Activated naive CD8-positive, alpha-beta T cell treated with anti-CD3 and anti-CD28 coated beads for 36 hours (primary cell): ENCODE results near the gene TXNRD2. TPM values are rescaled to one million over a fixed set of nuclear protein-coding genes. Genes with fewer than 3 reads are reported as not detected.
"Not testable (repeated sequence)": the region's sequence is repeated elsewhere in the genome, so short reads cannot be mapped to it uniquely, and the experiment has no call there.

ENCODE experiments used
- DNase-seq: peaks from one replicate; pipeline ENCODE4 v3.0.0; 2021
- H3K27ac Mint-ChIP-seq: one replicate; pipeline ENCODE4 v1.8.0; 2022; ENCODE audit warnings: mild to moderate bottlenecking, moderate library complexity, mixed read lengths
- H3K27me3 Mint-ChIP-seq: one replicate; pipeline ENCODE4 v1.8.0; 2022; ENCODE audit warnings: mild to moderate bottlenecking, mixed read lengths
- H3K36me3 Mint-ChIP-seq: one replicate; pipeline ENCODE4 v1.8.0; 2021; ENCODE audit warnings: mild to moderate bottlenecking, mixed read lengths
- H3K4me1 Mint-ChIP-seq: one replicate; pipeline ENCODE4 v1.8.0; 2021; ENCODE audit warnings: mixed read lengths
- H3K4me3 Mint-ChIP-seq: one replicate; pipeline ENCODE4 v1.8.0; 2022; ENCODE audit warnings: mild to moderate bottlenecking, moderate library complexity, mixed read lengths
- H3K9me3 Mint-ChIP-seq: one replicate; pipeline ENCODE4 v1.8.0; 2022; ENCODE audit warnings: mixed read lengths
- total RNA-seq, 2 experiments: library from RNA; stranded (reverse); gene quantifications; one replicate each; pipeline ENCODE4 v1.2.3, GENCODE V29; 2021

The TXNRD2 gene
- total RNA-seq, 2 experiments from 2014 or later = 20.3 to 20.9 TPM

- not testable (repeated sequence) for H3K27me3 Mint-ChIP-seq, H3K36me3 Mint-ChIP-seq, H3K4me3 Mint-ChIP-seq
Measured at GRCh38 chr22:19833327-19833726, 108.3 kb downstream of the TXNRD2 start.

GRCh38 chr22:19832476-19833108 is 109.0 kb downstream of the TXNRD2 start:
- DNase-seq = no peak
- Mint-ChIP-seq H3K4me1 (peaks cover 24% of the 10 kb centered on the region), H3K27ac (no peak overlapping the region), H3K36me3 (peaks cover 7% of the 10 kb centered on the region), H3K9me3 (no peaks in the 10 kb centered on the region), H3K4me3 (no peak overlapping the region), H3K27me3 (no peaks in the 10 kb centered on the region)

More at GRCh38 chr22:19833327-19833726, 108.3 kb downstream of the TXNRD2 start:
- not testable (repeated sequence) for H3K9me3 Mint-ChIP-seq, H3K27ac Mint-ChIP-seq, DNase-seq
- peaks cover 28% of the 10 kb centered on the region for H3K4me1 Mint-ChIP-seq

DNA sequence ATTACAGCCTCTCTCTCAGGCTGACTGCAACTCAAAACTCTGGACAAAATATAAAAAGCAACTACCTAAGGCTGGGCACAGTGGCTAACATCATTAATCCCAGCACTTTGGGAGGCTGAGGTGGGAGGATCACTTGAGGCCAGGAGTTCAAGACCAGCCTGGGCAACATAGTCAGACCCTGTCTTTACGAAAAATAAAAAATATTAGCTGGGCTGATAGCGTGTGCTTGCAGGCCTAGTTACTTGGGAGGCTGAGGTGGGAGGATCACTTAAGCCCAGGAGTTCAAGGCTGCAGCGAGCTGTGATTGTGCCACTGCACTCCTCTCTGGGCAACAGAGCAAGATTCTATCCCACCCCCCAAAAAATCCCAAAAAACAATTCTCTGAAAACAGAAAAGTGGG is 109.6 kb downstream of the TXNRD2 start:
- peaks cover 23% of the 10 kb centered on the region for H3K4me1 Mint-ChIP-seq
- not testable (repeated sequence) for H3K27ac Mint-ChIP-seq, H3K27me3 Mint-ChIP-seq, DNase-seq, H3K4me3 Mint-ChIP-seq, H3K9me3 Mint-ChIP-seq, H3K36me3 Mint-ChIP-seq

- peaks cover 20% of the 10 kb centered on the region for H3K4me1 Mint-ChIP-seq
- H3K9me3 Mint-ChIP-seq = no peaks in the 10 kb centered on the region
- peaks cover 7% of the 10 kb centered on the region for H3K36me3 Mint-ChIP-seq
- H3K27ac Mint-ChIP-seq = no peak overlapping the region
- no peak for DNase-seq
- no peak overlapping the region for H3K4me3 Mint-ChIP-seq
- no peaks in the 10 kb centered on the region for H3K27me3 Mint-ChIP-seq
Measured at GRCh38 chr22:19831016-19831415, 110.6 kb downstream of the TXNRD2 start.

DNA sequence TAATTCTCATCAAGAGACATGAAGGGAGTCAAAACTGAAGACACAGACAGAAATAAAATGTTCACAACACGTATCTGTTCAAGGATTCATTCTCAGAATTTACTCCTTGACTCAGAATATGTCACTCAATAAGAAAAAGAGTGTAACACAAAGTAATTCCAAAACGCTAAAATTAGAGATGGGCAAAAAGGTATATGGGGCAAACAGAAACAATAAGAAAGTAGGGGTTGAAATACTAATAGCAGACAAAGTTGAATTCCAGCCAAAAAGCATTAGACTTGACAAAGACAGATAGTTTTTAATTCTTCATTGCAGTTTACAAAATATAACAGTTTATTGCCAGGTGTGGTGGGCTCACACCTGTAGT is 113.6 kb downstream of the TXNRD2 start:
- H3K27me3 Mint-ChIP-seq = no peaks in the 10 kb centered on the region

GRCh38 chr22:19827341-19828034 is 114.1 kb downstream of the TXNRD2 start:
- Mint-ChIP-seq H3K9me3 (no peaks in the 10 kb centered on the region), H3K4me3 (no peak overlapping the region), H3K27me3 (no peaks in the 10 kb centered on the region), H3K4me1 (peaks cover 2% of the 10 kb centered on the region), H3K27ac (no peak overlapping the region), H3K36me3 (no peaks in the 10 kb centered on the region)
- DNase-seq = no peak

More for the DNA sequence above, 113.6 kb downstream of the TXNRD2 start:
- Mint-ChIP-seq H3K4me1 (peaks cover 7% of the 10 kb centered on the region), H3K36me3 (no peaks in the 10 kb centered on the region), H3K27ac (no peak overlapping the region), H3K9me3 (no peaks in the 10 kb centered on the region), H3K4me3 (no peak overlapping the region)
- DNase-seq = no peak

GRCh38 chr22:19826619-19826950 is 115.0 kb downstream of the TXNRD2 start:
- H3K27ac Mint-ChIP-seq = no peak overlapping the region
- no peaks in the 10 kb centered on the region for H3K36me3 Mint-ChIP-seq

DNA sequence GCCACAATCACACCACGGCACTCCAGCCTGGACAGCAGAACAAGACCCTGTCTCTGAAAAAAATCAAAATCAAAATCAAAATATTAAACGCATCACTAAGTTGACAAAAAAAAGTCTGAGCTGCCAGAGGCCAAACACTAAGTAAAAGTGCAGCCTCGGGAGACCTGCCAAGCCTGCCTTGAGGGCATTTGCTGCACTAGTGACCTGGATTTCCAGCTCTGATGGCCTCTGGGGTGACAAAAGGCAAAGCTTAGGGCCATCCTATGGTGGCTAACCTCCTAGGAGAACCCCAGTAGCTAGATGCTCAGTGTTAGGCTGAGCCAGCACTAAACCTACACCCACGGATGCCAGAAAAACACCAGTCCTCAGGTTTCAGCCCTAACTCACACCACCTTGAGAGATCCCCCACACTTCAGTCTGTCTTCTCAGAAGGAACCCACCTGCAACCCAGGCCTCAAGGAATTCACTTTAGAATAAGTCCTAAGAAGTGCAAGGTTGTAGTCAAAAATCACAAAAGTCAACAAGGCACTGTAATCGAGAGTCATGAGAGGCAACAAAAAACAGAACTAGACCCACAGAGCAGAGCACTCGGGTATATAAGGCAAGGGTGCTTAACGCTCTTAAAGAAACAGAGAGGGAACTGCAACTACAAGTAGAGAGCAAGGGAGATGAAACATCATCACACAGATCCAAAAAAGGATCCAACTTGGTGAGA is 115.6 kb downstream of the TXNRD2 start:
- no peak overlapping the region for H3K4me3 Mint-ChIP-seq
- H3K4me1 Mint-ChIP-seq = no peaks in the 10 kb centered on the region
- H3K9me3 Mint-ChIP-seq = no peaks in the 10 kb centered on the region
- H3K36me3 Mint-ChIP-seq = no peaks in the 10 kb centered on the region
- no peaks in the 10 kb centered on the region for H3K27me3 Mint-ChIP-seq
- no peak for DNase-seq
- no peak overlapping the region for H3K27ac Mint-ChIP-seq

More at GRCh38 chr22:19826619-19826950, 115.0 kb downstream of the TXNRD2 start:
- H3K27me3 Mint-ChIP-seq = no peaks in the 10 kb centered on the region
- H3K4me3 Mint-ChIP-seq = no peak overlapping the region
- no peaks in the 10 kb centered on the region for H3K4me1 Mint-ChIP-seq
- H3K9me3 Mint-ChIP-seq = no peaks in the 10 kb centered on the region
- DNase-seq = no peak

Other genes with a start within 250 kb of the TXNRD2 start
- 1 to 10 TPM; 1.1 to 1.3 TPM for gene SEPTIN5, start 227.3 kb downstream of the TXNRD2 start, total RNA-seq
- not detected for gene GP1BB, start 218.3 kb downstream of the TXNRD2 start, total RNA-seq
- not detected for gene TBX1, start 181.0 kb downstream of the TXNRD2 start, total RNA-seq
- 10 to 100 TPM; 14.5 TPM for gene GNB1L, start 86.9 kb downstream of the TXNRD2 start, total RNA-seq
- 10 to 100 TPM; 18.7 to 23.1 TPM for gene RTL10, start 86.9 kb downstream of the TXNRD2 start, total RNA-seq
- gene COMT, start within 50 bp of the TXNRD2 start, total RNA-seq = 10 to 100 TPM; 76.1 to 79.6 TPM
- 1 to 10 TPM; 1.1 to 1.6 TPM for gene ARVCF, start 75.0 kb upstream of the TXNRD2 start, total RNA-seq
- 10 to 100 TPM; 16.5 to 21.5 TPM for gene TANGO2, start 79.3 kb upstream of the TXNRD2 start, total RNA-seq
- gene DGCR8, start 138.4 kb upstream of the TXNRD2 start, total RNA-seq = 10 to 100 TPM; 42.6 to 47.0 TPM
- gene RANBP1, start 174.3 kb upstream of the TXNRD2 start, total RNA-seq = 100 to 1,000 TPM; 492 to 506 TPM
- 100 to 1,000 TPM; 124 to 139 TPM for gene TRMT2A, start 175.4 kb upstream of the TXNRD2 start, total RNA-seq
- 10 to 100 TPM; 63.4 to 66.6 TPM for gene ZDHHC8, start 190.0 kb upstream of the TXNRD2 start, total RNA-seq
- gene CCDC188, start 209.2 kb upstream of the TXNRD2 start, total RNA-seq = not detected